Activated T-helper 1 cell treated with Interleukin-2 at 50 U/mL for 16 hours (primary cell): ENCODE measurements around the gene LYZL6.
A peak's percentile ranks its signal among the peaks of the same experiment; 100 is the strongest.
"Not testable (repeated sequence)": the region's sequence is repeated elsewhere in the genome, so short reads cannot be mapped to it uniquely, and the experiment has no call there.

Experiments used
- DNase-seq: peaks from one replicate; pipeline ENCODE4 v3.0.0-alpha.2; 2020; ENCODE audit warnings: low read depth

LYZL6 gene

DNA sequence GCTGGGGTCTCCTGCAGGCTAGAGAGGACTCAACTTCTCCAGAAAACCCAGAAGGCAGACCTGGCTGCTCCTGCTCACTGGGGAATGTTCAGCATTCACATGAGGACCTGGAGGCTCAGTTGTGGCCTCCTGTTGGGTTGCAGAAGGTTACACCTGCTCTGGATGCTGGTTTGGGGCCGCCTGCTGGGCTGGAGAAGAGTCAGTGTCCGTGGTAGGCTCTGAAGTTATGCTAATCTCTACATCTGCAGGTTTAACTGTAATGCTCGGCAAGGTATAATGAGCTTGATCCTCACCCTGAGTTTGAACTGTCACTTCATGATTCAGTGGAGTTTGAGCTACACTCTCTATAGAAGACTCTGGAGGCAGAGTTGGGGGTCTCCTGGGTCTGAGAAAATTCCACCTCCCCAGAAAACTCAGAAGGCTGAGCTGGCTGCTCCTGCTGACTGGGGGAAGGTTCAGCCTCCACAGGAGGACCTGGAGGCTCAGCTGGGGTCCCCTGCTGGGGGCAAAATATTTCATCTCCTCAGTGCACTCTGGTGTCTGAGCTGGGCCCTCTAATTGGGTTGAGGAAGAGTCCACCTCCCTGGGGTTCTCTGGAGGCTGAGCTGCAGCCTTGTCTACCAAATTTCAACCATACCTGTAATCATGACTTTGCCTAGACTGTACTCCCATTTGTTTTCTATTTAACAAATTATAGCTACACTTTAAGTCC lies 36.4 kb downstream of the LYZL6 start:
- DNase-seq, result no peak

DNA sequence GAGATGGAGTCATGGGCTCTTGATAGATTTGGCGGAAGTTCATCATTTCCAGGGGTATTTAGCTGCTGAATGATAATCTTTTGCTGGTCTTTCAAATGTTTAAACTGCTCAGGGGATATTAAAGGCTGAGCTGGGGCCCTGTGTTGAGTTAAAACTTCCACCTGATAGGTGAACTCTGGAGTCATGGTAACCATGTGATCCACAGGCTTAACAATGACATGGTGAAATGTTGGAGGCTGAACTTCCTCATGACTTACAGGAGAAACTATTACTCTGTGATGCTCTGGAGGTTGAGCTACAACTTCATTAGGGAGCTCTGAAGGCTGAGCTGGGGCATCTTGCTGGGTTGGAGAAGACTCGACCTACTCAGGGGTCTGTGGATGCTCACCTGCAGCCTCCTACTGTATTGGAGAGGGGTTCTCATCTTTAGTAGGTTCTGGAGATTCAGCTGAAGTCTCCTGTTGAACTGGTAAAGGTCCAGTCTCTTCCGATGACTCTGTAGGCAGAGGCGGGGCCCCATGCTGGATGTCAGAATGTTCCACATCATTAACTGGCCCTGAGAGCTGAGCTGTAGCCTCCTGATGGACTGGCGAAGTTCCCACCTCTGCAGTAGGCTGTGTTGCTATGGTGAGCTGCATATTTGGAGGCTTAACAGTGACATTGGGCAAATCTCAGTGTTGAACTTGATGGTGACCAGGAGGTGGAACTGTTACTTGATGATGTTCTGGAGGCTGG lies 37.2 kb downstream of the LYZL6 start:
- DNase-seq, result no peak

DNA sequence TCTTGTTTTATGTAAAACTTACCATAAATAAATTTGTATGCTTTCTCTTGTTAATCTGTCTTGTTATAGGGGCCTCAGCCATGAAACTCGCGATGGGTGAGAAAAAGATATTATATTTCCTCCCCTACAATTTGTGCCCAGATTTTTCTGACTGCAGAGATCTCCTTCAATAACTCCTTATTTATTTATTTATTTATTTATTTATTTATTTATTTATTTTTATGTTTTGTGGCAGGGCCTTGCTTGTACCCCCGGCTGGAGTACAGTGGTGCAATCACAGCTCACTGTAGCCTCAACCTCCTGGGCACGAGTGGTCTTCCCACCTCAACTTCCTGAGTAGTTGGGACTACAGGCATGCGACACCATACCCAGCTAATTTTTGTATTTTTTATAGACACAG lies 40.1 kb downstream of the LYZL6 start:
- no peak for DNase-seq

DNA sequence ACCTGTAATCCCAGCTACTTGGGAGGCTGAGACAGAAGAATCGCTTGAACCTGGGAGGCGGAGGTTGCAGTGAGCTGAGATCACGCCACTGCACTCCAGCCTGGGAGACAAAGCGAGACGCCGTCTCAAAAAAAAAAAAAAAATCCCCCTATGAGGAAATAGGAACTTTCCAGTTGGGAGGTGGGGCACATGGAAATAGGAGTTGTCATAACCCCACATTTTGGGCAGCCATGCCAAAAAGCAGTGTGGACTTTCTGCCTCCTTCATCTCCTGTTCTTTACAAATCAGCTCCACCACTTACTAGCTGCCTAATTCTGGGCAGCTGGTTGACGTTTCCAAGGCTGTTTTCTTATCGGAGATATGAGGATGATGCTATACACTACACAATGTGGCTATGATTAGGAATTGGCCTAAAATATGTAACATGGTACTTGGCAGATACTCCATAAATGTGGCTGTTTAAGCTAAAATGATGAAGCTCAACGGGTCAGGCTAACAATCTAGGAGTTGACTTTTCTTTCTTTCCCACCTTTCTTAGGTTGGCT lies 41.8 kb downstream of the LYZL6 start:
- DNase-seq, result no peak

DNA sequence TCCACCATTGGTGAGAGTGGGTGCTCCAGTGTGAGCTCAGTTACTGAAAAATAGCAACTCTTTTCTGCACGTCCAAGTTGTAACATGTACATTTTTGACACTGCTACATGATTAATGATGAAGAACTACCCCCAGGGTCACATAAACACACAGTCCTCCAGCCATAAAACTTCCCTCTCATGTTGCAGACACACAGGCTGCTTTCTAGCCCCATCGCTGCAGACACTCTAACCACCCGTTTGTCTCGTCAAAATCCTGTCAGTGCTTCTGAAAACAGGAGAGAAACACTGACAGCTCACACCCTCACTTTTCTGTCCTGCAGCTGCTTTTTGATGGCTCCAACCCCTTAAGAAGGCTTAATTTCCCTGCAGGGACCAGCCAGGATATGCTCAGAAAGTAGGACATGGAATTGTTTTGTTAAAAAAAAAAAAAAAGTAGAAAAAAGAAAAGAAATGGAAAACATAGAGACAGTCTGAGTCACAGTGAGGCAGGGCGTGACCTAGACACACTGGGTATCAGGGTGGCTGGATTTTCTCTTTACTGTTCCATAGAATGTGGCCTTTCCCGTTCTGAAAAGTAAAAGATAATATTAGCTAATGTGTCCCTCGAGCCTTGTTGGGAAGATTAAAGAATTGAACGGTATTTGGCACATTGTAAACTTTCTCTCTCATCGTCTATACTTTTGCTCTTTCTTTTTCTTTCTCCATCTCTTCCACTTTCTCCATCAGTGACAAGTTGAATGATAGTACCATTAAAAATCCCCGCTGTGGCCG lies 42.6 kb downstream of the LYZL6 start:
- DNase-seq, result no peak

DNA sequence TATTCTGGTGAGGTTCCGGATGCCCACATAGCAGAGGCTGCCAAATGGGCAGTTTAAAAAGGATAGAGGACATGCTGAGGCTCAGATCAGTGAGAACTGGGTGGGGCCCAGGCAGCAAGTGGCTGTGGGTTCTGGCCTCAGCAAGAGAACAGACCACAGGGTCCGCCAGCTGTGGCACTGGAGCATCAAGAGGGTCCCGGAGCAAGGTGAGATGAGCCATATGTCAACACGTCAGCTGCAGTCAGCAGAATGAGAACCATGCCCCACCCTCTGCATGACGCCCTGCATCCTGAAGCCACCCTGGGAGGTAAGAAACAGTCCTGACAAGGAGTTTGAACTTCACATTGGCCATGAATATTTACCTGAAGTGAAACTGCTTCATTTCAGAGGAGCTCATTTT lies 43.2 kb downstream of the LYZL6 start:
- no peak for DNase-seq

DNA sequence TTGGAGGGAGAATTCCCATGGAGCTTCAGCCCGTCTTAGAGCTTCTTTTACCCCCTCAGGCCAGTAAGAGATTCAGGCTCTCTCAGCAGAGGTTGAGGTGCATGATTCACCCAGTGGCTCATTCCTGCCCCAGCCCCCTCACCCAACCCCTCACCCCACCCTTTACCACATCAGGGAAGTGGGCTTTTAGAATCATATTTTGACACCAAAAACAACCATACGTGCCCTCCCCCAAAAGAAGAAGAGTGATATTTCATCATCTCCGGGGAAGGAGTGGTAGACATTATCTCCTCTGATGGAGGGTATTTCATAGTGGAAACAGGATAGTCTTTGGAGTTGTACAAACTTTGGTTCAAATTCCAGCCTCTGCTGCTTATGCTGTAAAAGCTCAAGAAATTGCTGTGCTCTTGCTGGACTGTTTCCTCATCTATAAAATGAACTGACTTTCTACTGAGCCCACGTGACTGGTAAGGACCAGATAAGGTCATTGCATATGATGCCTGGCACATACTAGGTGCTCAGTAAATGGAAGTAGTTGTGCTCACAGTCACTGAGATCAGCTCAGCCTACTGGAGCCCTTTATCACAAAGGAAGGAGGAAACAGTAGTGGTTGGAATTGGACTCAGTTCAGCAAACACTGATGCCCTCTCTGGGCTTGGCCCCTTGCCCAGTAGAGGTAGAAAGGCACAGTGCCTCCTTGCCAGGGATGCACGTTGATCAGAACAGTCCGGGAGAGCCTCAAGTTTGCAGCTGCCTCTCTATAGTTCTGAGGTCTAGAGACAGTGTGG lies 45.0 kb downstream of the LYZL6 start:
- peak; percentile 34 for DNase-seq

DNA sequence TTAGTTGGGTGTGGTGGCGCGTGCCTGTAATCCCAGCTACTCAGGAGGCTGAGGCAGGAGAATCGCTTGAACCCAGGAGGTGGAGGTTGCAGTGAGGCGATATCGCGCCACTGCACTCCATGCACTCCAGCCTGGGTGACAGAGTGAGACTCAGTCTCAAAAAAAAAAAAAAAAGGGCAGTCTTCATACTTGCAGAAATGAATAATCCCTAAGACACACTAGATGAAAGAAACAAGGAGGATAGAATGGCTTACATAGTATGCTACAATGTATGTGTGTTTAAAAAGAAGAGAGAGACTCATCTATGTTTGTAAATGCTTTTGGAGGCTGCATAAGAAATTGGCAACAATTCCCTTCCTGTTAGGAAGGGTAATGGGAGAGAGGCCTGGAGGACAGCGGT lies 45.7 kb downstream of the LYZL6 start:
- not testable (repeated sequence) for DNase-seq

DNA sequence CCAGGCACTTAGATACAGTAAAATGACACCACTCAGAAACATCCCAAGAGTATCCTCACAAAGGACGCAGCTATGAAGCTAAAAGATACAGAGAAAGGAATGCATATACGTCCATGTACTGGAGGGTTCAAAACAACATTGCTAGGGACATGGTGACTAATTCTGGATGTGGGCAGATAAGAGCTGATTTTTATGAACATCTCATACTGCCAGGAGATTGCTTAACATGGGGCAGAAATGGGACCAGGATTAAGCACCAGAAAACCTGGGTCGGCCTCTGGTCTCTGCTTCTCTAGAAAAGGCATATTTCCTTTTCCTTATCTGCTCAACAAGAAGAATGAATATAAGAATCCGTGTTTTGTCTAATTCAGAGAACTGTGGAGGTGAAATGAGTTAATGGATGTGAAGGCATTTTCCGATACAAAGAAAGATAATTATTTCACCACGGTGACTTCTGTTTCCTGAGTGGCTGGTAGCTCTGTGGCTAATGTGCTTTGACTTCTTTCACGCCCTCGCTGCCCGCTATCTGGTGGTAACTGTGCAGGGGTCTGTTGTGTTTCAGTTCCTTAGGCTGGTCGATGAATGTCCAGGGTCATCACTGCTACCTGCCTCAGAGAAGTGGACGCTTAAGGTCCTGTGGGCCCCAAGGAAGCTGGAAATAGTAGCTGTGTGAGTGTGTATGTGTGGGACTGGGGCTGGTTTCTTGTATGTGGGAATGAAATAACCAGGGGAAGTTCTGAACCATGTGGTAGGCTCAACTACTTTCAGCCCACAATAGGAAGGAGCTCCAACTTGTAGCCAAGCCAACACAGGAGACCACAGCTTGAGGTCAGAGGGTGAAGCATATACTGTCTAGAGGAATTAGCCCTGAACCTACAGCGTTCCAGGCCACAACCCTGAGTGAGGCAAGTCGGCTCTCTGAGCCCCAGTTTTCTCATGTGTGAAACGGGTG lies 47.6 kb downstream of the LYZL6 start:
- no peak for DNase-seq

DNA sequence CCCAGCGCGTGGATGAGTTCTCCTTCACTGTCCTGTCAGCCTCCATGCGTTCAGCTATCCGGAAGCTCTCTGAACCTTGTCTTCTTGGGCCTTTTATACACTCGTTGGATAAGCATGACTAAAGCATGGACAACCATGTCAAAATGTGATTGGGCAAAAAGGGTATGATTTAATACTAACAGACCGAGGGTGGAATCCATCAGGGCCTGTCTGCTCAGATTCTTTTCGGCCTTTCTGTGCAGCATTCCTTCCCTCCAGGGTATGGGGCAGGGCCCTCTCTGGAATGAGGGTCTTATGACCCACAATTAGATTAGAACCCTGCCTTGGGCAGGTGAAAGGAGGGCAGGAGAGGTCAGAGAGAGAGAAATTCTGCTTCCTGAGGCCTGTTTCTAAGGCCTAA lies 49.3 kb downstream of the LYZL6 start:
- no peak for DNase-seq

DNA sequence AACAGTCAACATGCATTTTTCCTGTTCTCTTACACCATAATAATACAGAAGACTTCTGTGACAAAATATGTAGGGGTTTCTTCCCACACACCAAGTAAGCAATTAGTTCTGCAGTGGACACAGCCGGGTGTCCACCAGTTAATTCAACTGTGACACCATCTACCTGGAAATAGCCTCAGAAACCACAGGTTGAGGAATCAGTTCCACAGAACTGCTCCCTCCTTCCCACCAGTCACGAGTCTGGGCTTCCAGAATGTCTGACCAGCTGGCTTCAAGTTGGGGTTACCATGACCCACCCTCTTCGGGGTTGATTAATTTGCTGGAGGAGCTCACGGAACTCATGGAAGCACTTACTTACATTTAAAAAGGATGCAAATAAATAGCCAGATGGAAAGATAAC lies 49.8 kb downstream of the LYZL6 start:
- DNase-seq, result no peak

DNA sequence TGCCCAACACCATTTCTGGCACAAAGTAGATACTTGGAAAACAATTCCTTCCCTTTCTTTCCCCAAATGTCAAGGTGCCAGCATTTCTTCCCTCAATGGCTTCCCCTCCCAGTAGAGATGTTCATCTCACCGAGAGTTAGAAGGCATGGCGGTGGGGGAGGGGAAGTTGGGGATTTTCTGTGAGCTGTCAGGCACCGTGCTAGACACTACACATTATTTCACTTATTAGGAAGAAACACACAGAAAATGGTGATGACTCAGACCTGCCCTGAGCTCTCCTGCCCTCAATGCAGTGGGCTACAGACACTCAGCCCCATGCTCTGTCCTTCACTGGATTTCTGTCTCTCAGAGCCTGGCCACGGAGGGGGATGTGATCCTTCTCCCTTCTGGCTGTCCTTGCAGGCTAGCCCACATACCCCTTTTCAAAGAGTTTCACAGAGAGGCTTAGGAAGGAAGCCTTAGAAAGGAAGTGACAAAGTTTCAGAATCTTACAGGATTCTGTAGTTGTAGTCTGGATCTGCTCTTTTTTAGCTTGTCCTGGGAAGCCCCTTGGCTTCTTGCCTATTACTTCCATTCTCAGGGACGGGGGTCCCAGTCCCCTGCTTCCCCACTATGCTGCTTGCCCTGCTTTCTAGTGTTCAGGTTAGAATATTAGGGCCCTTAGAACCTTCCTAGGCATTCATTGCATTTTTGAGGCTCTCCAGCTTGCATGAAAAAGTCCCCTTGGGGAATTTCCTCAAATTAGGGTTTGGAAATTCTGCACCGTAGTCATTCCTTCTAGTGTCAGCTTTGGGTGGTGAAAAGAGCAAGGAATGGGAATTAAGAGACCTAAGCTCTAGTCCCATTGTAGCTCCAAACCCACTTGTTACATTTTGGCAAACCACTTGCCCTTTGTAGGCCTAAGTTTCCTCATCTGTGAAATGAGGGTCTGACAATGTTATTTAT lies 51.1 kb downstream of the LYZL6 start:
- no peak for DNase-seq

DNA sequence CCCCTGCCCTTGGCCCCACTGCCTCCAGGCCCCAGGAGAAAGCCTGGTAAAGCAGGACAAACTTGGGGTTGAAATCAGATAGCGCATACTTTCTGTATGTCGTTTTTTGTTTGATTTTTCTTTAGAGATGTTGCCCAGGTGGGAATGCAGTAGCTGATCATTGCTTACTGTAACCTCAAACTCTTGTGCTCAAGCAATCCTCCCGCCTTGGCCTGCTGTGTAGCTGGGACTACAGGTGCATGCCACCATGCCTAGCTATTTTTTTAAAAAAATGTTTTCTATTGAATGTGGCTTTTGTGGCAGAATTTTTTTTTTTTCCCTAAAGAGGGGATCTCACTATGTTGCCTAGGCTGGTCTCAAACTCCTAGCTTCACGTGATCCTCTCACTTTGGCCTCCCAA lies 52.2 kb downstream of the LYZL6 start:
- DNase-seq, result no peak

DNA sequence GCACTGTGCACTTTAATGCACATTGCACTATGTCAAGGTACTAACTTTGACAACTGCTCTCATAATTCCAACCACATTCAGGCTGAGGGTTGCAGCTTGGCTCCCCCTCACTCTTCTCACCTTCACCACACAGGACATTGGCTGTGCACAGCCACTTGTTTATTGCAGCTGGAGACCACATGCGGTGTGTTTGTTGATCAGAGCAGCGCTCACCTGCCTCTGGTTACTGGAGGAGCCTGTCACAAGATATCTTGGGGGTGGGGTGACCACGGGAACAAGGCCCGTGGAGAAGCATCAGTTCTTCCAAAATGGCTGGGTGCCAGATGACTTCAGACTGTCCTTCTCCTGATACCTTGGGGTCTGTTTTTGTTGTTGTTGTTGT lies 52.7 kb downstream of the LYZL6 start:
- DNase-seq, result peak; percentile 50

DNA sequence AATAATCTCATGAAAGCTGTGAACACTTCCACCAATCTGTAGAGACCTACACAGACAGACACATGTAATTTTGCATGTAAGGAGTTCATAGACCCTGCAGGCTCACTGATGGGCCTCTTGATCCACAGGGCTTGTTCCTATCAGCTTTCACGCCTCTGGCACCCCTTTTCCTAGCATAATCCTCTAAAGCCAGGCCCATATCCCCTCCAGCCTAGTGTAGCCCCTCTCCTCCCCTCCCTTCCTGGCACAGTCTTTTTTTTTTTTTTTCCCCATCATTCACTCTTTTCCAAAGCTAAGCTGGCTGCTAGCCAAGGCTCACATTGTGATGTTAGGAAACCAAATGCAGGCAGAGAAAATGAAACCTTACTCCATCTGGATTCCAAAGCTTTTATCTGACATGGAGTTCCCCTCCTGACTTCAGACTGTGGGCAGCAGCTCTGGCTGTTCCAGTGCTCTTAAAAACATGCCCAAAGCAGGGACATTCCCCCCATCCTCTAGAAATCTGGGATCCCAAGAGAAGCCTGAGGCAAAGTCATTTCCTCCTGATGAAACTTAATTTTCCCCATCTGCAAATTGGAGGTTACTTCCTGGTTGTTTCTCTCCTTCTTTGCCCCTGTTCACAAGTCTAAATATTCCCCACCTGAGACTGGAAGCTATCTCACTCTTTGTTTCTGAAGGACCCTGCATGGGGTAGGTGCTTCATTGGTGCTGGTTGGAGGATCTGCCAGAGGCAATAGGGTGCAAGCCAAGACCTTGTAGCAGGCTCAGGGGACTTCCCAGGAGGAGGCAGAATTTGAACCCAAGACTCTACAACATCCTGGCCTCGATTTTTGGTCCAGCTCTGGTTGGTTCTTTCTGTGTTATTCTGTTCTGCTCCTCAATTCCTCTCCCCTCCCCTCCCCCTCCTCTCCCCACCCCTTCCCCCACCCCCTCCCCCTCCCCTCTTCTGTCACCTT lies 53.4 kb downstream of the LYZL6 start:
- no peak for DNase-seq

DNA sequence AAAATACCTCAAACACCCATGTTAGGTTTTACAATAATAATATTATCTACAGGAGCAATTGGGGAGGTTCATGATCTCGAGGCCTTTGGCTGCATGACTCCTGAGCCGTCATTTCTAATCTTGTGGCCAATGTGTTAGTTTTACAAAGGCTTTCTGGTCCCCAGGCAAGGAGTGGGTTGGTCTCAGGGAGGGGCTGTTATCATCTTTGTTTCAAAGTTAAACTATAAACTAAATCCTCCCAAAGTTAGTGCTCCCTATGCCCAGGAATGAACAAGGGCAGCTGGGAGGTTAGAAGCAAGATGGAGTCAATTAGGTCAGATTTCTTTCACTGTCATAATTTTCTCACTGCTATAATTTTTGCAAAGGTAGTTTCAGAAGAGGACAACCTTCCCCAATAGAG lies 54.3 kb downstream of the LYZL6 start:
- no peak for DNase-seq
